Measurements from ENCODE around the gene ZCRB1.

GRCh38 chr12:42325326-42325652 lies 605 bp downstream of the ZCRB1 start:
- TF ChIP-seq CTCF (IDR thresholded peaks at IDR 0.05; ENCODE audit: low read length): no peak
- no peak for TF ChIP-seq EZH2phosphoT487 (IDR thresholded peaks at IDR 0.05; ENCODE audit: low read length)
